Activated T-cell treated with anti-CD3 and anti-CD28 coated beads for 24 hours (primary cell): ENCODE data around the gene SMARCC1.
"Not testable (repeated sequence)": the region's sequence is repeated elsewhere in the genome, so short reads cannot be mapped to it uniquely, and the experiment has no call there.

ENCODE experiments used
- DNase-seq: peaks from one replicate; pipeline ENCODE4 v3.0.0-alpha.2; 2020; ENCODE audit warnings: low read depth

Gene SMARCC1

DNA sequence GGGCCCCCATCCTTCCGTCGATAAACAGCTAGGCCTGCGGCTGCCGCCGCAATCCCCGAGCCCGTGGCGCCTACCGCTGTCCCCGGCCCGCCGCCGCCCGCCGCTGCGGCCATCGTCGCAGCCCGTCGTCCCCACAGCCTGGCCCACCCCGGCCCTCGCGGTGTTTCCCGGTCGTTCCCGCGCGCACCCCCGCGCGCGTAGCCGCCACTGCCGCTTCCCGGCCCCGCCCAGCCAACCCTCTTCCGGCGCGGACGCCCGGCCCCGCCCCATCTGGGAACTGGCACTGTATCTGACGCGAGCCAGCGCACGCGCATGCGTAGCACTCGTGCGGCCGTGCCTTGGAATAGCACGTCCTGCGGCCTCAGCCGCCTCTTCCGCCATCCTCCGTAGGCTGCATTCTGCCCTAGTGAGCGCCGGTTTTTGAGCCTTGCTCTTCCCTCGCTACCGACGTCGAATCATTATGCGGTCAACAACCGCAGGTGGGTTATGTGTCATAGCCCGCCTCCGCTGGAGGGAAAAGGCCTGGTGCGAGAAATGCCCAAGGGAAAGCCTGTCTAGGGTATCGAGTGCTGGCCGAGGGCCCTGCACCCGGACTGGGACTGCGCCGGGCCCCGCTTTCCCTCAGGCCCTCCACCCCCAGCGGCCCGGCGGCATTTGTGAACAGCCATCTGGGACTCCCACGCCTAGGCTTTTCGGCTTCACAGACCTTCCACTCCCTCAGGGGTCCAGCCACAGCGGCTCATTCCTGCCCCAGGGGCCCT, at the start of gene SMARCC1:
Gene SMARCC1, minus strand, starts transcription at position 209 of the 761 bp plus-strand sequence. Its CDS starts 96 bp downstream, at position 113.
- peak; percentile 97 for DNase-seq

- DNase-seq, result not testable (repeated sequence)
Measured at GRCh38 chr3:47829482-47829881, 47.8 kb upstream of the SMARCC1 start.

DNA sequence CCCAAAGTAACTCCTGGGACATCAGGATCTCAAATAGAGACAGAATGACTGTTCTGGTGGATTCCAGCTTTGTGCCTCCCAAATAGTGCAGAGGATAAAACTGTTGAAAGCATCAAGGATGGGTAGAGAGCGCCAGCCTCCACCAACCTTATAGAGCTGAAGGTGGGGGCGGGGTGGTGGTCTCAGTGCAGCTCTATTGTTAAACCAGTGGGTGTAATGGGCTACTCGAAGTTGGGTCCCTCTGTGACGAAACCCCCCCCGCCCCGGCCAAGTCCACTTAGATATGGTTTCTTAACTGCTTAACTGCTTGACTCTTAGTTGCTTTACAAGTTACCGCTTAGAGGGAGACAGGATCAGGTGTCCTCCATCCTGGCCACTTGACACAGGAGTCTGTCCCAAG, 43.9 kb upstream of the SMARCC1 start:
- no peak for DNase-seq

DNA sequence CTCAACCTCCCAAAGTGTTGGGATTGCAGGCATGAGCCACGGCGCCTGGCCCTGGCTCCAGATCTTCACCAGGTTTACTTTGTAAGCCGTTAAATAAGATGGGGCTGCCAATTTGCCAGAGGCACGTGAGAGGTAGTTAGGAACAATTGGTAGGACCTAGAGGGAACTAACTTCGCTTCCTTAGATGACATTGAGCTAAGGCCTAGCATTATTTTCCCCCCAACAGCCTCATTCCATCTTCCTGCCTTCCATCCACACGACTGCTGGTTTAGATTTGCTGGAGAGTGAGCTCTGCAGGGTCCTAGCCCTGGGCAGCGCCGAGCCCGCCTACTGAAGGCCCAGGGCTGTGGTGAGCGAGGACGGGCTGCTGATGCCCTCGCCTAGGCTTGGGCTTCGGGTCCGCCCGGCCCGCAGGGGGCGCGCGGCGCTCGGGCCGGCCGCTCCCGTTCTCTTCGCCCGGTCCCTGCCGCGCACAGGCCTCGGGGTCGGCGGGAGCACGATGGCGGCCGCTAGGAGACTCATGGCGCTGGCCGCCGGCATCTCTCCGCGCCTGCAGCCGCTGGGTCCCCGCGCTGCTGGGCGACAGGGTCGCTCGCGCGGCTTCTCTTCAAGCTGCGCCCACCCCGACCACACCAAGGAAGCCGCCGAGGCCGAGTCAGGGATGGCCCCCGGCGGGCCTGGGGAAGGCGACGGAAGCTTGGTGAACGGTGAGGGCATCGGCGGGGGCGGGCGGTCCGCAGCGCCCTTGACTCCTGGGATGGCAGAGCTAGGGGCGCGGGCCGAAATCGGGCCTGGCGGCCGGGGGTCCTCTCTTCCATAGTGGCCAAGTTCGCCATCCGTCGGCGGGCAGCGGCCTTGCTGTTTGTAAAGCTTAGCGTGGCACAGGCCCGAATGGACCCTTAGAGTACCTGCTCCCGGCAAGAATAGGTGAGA, 43.1 kb upstream of the SMARCC1 start:
- DNase-seq, result peak; percentile 73

GRCh38 chr3:47817609-47818008, 35.9 kb upstream of the SMARCC1 start:
- no peak for DNase-seq

- DNase-seq, result no peak
Measured at GRCh38 chr3:47813551-47814177, 32.0 kb upstream of the SMARCC1 start.

- no peak for DNase-seq
Measured at GRCh38 chr3:47804577-47804976, 22.9 kb upstream of the SMARCC1 start.

- no peak for DNase-seq
Measured at GRCh38 chr3:47803480-47804025, 21.9 kb upstream of the SMARCC1 start.

- peak; percentile 81 for DNase-seq
Measured at GRCh38 chr3:47802734-47803479, 21.2 kb upstream of the SMARCC1 start, which contains the start of gene DHX30. Gene DHX30 (plus strand): TSS chr3:47803138. CDS start chr3:47810684, 7,546 bp downstream.

GRCh38 chr3:47799733-47800132, 18.0 kb upstream of the SMARCC1 start:
- DNase-seq, result no peak

DNA sequence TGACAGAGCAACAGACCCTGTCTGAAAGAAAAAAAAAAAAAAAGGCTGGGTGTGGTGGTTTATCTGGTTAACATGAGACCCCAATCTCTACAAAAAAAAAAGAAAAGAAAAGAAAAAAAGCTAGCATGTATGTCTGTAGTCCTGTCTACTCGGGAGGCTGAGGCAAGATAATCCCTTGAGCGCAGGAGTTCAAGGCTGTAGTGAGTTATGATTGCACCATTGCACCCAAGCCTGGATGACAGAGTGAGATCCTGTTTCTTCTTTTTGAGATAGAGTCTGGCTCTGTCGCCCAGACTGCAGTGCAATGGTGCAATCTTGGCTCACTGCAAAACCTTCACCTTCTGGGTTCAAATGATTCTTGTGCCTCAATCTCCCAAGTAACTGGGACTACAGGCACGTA, 12.9 kb upstream of the SMARCC1 start:
- DNase-seq, result no peak

DNA sequence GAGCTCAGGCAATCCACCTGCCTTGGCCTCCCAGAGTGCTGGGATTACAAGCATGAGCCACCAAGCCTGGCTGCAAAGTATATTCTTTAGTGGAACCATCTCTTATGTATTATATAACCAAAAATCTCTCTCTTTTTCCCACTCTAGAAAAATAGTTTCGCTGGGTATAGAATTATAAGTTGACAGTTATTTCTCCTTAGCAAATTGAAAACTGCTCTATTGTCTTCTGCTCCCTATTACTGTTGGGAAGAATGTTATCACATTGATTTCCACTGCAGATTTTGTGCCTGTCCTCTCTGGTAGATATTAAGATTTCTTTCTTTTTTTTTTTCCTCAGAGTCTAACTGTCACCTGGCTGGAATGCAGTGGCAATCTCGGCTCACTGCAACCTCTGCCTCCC, 11.0 kb upstream of the SMARCC1 start:
- DNase-seq, result no peak

GRCh38 chr3:47791193-47791855, 9.6 kb upstream of the SMARCC1 start:
- DNase-seq, result no peak

- no peak for DNase-seq
Measured at GRCh38 chr3:47783673-47784072, 2.0 kb upstream of the SMARCC1 start.

DNA sequence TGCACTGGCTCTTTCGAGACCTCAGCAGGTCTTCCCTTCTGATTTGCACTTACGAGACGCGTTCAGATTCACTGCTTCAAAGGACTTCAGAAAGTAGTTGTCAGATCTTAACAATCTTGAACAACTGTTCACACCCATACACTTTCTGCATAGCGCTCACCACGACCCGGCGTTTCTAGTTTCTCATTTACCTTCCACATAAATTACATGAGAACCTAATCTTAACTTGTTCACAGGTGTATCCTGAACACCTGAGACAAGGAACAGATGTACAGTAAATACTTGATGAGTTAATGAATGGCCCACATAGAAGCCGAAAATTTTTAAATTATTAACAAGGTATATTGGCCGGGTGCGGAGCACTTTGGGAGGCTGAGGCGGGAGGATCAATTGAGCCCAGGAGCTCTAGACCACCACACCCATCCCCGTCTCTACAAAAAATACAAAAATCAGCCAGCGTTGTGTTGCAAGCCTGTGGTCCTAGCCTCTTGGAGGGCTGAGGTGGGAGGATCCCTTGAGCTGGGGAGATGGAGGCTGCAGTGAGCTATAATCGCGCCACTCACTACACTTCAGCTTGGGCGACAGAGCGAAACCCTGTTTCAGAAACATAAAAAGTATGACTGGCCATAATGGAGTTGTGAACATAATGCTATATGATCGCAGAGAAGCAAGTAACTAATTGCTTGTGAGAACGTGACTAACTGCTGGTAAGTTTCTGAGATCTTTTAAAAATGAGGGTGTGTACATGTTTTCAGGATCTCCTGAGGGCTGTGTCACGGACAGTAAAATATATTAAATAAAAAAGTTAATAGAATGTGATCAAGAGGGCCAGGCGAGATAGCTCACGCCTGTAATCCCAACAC, 984 bp upstream of the SMARCC1 start:
- DNase-seq, result no peak

DNA sequence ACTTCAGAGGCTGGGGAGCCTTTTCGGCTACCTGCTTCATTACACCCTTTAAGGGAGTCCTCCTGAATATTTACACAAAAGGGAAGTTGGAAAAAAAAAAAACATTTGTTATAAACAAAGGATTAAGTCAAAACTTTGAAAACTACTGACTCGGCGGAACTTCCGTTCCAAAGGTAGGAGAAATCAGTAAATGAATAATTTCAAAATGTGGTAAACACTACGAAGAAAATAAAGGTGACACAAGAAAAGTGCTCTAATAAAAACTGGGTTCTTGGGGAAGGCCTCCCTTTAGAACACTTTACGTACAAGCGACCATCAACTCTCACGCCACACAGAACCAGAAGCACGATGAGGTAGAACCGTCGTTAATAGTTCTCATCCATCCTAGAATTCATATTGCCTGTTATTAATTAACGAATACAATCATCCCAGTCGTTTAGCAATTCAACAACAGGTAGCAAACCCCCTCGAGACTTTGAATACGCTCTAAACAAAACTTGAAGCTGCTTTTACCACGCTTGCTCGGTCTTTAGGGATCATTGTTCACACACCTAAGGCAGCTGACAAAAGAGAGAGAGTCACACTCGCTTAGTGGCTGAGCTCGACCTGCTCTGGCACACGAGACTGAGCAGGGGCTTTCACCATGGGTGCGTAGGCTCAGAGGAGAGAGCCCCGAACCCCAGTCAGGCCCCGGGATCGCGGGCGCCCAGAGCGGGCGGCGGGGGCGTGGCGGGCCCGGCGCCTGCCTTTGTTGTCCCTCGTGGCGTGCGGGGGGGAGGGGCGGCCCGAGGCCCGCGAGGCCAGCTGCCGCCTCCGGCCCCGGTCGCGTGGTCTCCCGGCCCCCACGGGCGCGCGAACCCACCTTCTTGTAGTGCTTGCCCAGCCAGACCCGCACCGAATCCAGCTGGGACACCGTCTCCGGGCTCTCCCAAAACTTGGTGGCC, 680 bp downstream of the SMARCC1 start:
- DNase-seq, result peak; percentile 57

- DNase-seq, result no peak
Measured at GRCh38 chr3:47778746-47779145, 2.9 kb downstream of the SMARCC1 start.

GRCh38 chr3:47772788-47773187, 8.9 kb downstream of the SMARCC1 start:
- no peak for DNase-seq

DNA sequence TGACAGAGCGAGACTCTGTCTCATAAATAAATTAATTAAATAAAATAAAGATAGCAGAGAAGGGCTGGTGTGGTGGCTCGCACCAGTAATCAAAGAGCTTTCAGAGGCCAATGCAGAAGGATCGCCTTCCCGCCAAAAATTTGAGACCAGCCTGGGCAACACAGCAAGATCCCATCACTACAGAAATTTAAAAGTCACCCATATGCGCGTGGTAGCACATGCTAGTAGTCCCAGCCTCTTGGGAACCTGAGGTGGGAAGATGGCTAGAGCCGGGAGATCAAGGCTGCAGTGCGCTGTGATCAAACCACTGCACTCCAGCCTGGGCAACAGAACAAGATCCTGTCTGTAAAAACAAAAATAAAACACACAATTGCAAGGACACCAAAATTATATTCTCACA, 9.6 kb downstream of the SMARCC1 start:
- DNase-seq, result no peak
